Transverse colon (tissue), 3 donors: ENCODE results near the gene YTHDC1.

Experiments used
- POLR2A ChIP-seq: fragments of 450-650 bp; IDR thresholded peaks from one replicate; pipeline ENCODE4 v1.6.1; 2016; ENCODE audit warnings: antibody characterized with exemption, mild to moderate bottlenecking, moderate library complexity
- TF ChIP-seq, protein P1 (sequence below), 5 experiments: fragments of 200-600 bp in 3 of 5; fragments of 450-650 bp in 2 of 5; sonication (generic) in 3 of 5; IDR thresholded peaks; 1 replicate in 2 of 5; 2 replicates in 3 of 5; pipeline ENCODE4 v1.5.1; 2016 to 2017; ENCODE audit warnings: antibody characterized with exemption in 5 of 5, inconsistent platforms in 3 of 5, mild to moderate bottlenecking in 2 of 5, moderate library complexity in 1 of 5

DNA sequence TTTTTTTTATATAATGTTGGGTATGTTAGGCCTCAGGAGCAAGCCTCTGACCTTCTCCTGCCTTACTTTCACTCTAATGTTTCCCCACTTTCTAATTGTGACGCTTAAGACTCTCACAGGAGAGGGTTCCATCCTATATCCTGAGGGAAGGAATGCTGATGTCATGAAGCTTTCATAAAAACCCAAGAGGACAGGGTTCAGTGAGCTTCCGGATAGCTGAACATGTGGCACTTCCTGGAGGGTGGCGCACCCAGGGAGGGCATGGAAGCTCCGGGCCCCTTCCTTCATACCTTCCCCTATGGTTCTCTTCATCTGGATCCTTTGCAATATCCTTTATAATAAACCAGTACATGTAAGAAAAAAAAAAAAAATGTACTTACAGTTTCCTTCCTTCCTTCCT lies 49.4 kb upstream of the YTHDC1 start:
- no peak for TF ChIP-seq POLR2A
- TF ChIP-seq, protein P1, sequence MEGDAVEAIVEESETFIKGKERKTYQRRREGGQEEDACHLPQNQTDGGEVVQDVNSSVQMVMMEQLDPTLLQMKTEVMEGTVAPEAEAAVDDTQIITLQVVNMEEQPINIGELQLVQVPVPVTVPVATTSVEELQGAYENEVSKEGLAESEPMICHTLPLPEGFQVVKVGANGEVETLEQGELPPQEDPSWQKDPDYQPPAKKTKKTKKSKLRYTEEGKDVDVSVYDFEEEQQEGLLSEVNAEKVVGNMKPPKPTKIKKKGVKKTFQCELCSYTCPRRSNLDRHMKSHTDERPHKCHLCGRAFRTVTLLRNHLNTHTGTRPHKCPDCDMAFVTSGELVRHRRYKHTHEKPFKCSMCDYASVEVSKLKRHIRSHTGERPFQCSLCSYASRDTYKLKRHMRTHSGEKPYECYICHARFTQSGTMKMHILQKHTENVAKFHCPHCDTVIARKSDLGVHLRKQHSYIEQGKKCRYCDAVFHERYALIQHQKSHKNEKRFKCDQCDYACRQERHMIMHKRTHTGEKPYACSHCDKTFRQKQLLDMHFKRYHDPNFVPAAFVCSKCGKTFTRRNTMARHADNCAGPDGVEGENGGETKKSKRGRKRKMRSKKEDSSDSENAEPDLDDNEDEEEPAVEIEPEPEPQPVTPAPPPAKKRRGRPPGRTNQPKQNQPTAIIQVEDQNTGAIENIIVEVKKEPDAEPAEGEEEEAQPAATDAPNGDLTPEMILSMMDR (IDR thresholded peaks at IDR 0.05), result no peak
